GM19455 (cell line): ENCODE data around the gene OR4D10.

Experiments used
- ATAC-seq: cut with Tn5 transposase; IDR thresholded peaks from one replicate; pipeline ENCODE4 v1.9.1; 2021; ENCODE audit not compliant: unreplicated experiment

OR4D10 gene

GRCh38 chr11:59523541-59523940 is 50.4 kb downstream of the OR4D10 start:
- no peak for ATAC-seq

GRCh38 chr11:59528711-59529110 is 55.6 kb downstream of the OR4D10 start:
- no peak for ATAC-seq
